Measurements from ENCODE around the gene LCN2.

The LCN2 gene

GRCh38 chr9:128121924-128122808, 27.1 kb upstream of the LCN2 start:
- TF ChIP-seq SP1 (IDR thresholded peaks at IDR 0.05), result no peak
- TF ChIP-seq FOXK2 (IDR thresholded peaks at IDR 0.05), result no peak
- TF ChIP-seq HDGF (IDR thresholded peaks at IDR 0.05; ENCODE audit: borderline replicate concordance), result no peak
- no peak for TF ChIP-seq FOXA1 (IDR thresholded peaks at IDR 0.05)
- TF ChIP-seq ELF4 (IDR thresholded peaks at IDR 0.05), result no peak
- no peak for TF ChIP-seq FOXM1 (IDR thresholded peaks at IDR 0.05; ENCODE audit: borderline replicate concordance)
- TF ChIP-seq PKNOX1 (IDR thresholded peaks at IDR 0.05), result no peak
- TF ChIP-seq L3MBTL2 (conservative IDR thresholded peaks at IDR 0.05), result no peak
- ChIA-PET CTCF (no interaction called here), POLR2A (no interaction called here)
- no peak for DNase-seq (ENCODE audit: extremely low spot score)

GRCh38 chr9:128122809-128123175, 26.5 kb upstream of the LCN2 start:
- TF ChIP-seq LEF1 (IDR thresholded peaks at IDR 0.05; ENCODE audit: borderline replicate concordance) (no peak), FOXM1 (IDR thresholded peaks at IDR 0.05; ENCODE audit: borderline replicate concordance) (no peak), ARNT (IDR thresholded peaks at IDR 0.05) (no peak), SUZ12 (IDR thresholded peaks at IDR 0.05) (no peak), ZNF384 (IDR thresholded peaks at IDR 0.05) (no peak), PKNOX1 (IDR thresholded peaks at IDR 0.05) (no peak), SP1 (IDR thresholded peaks at IDR 0.05) (no peak), L3MBTL2 (conservative IDR thresholded peaks at IDR 0.05) (no peak), BHLHE40 (IDR thresholded peaks at IDR 0.05; ENCODE audit: borderline replicate concordance) (no peak), CTBP1 (IDR thresholded peaks at IDR 0.05; ENCODE audit: borderline replicate concordance) (no peak), FOXA1 (IDR thresholded peaks at IDR 0.05) (no peak), TARDBP (IDR thresholded peaks at IDR 0.05) (no peak), FOXK2 (IDR thresholded peaks at IDR 0.05) (no peak), HDGF (IDR thresholded peaks at IDR 0.05; ENCODE audit: borderline replicate concordance) (no peak), ELF4 (IDR thresholded peaks at IDR 0.05) (no peak), NFRKB (IDR thresholded peaks at IDR 0.05) (no peak)
- ChIA-PET CTCF (no interaction called here), POLR2A (no interaction called here)
- DNase-seq (ENCODE audit: extremely low spot score), result no peak

DNA sequence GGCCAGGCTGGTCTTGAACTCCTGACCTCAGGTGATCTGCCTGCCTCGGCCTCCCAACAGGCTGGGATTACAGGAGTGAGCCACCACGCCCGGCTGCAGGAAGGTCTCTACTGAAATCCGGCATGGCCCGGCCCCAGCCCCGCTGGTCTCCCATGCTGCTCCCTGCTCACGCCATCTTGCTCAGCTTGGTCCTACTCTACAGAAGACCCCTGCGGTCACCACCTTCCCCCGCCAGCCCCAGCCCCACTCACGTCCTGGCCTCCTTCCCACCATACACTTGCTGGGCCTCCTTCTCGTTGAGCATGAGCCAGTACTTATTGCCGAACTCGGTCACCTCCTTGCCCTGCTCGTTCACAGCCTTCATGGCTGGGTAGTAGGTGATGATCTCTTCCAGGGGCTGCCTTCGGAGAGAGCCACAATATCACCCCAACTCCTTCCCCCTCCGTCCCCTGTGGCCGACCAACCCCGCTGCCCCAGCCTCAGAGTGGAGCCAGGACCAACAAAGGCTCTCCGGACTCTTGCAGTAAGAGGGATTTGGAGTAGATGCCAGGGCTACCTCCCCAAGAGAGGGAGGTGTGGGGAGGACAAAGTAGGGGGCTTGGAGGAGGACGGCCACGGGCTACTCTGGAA, 25.7 kb upstream of the LCN2 start:
- no peak for DNase-seq (ENCODE audit: extremely low spot score)
- ChIA-PET CTCF (interaction anchor here (1.2 kb wide), 1 partner anchor 13 kb away, joined by 4 read pairs; no protein-coding TSS in a partner anchor), POLR2A (no interaction called here)
- no peak for TF ChIP-seq CTBP1 (IDR thresholded peaks at IDR 0.05; ENCODE audit: borderline replicate concordance)

DNA sequence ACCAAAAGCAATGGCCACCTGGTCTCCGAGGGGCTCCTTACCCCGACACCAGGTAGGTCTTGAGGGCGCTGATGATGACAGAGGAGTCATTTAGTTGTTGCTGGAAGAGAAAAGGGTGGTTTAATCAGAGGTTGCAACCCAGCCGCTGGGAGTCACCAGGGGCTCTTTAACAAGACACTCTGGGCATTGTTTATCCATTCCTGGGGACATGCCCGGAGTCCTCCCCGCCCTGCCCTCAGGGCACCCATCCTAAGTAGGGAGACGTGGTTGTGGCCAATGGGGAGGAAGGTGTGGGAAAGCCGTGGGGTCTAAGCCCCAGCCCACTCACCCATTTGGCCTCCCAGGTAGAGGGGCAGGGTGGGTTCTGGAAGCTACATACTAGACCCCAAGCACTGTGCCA, 24.8 kb upstream of the LCN2 start:
- TF ChIP-seq NFRKB (IDR thresholded peaks at IDR 0.05), result no peak
- 0 out of 2 replicates have a peak, but pooled peaks have one; percentile 7 for TF ChIP-seq HDGF (IDR thresholded peaks at IDR 0.05; ENCODE audit: borderline replicate concordance)
- CTCF ChIA-PET, result interaction anchor here (0.6 to 1.5 kb wide), 12 partner anchors 8 to 185 kb away, joined by 3 to 9 read pairs (median 3); no protein-coding TSS in a partner anchor
- no peak for DNase-seq (ENCODE audit: extremely low spot score)
- POLR2A ChIA-PET, result interaction anchor here (1.1 to 2.2 kb wide), 2 partner anchors 35 to 58 kb away, joined by 3 to 10 read pairs; partner anchors contain the start of gene NAIF1

DNA sequence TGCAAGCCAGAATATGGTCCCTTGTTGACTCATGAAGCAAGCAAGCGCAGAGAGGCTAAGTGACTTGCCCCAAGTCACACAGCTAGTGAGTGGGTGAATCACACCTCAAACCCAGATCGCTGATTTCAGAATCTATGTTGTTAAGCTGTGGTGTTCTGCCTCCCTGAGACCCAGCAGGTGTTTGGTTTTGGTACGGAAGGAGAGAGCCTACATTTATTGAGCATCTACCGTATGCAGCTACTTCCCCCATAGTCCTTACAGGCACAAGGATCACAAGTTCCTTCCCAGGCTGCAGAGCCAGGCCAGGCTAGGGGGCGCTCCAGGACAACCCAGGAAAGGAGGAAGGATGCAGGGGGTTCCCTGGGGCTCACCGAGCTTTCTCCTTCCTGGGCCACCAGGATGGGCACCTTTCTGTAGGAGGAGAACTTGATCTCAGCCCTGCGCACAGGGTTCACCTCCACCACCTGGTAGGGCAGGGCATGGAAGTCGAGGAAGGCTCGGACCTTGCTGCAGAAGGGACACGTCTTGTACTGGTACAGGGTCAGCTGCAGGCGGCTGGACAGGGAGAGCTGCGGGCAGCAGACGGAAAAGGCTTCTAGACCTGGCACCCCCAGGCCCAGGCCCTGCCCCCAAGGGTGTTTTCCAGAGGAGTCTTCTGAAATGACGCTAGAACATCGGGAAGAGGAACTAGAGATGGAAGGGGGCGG, 24.2 kb upstream of the LCN2 start:
- ChIA-PET POLR2A (interaction anchor here (1.1 to 2.2 kb wide), 2 partner anchors 34 to 58 kb away, joined by 3 to 10 read pairs; partner anchors contain the start of gene NAIF1), CTCF (interaction anchor here (0.6 to 1.7 kb wide), 15 partner anchors 7 to 185 kb away, joined by 3 to 11 read pairs (median 3); no protein-coding TSS in a partner anchor)
- no peak for TF ChIP-seq ELF4 (IDR thresholded peaks at IDR 0.05)
- TF ChIP-seq PKNOX1 (IDR thresholded peaks at IDR 0.05), result no peak
- TF ChIP-seq L3MBTL2 (conservative IDR thresholded peaks at IDR 0.05), result no peak
- TF ChIP-seq NFRKB (IDR thresholded peaks at IDR 0.05), result no peak
- no peak for TF ChIP-seq SUZ12 (IDR thresholded peaks at IDR 0.05)
- no peak for TF ChIP-seq CTBP1 (IDR thresholded peaks at IDR 0.05; ENCODE audit: borderline replicate concordance)
- TF ChIP-seq LEF1 (IDR thresholded peaks at IDR 0.05; ENCODE audit: borderline replicate concordance), result no peak
- TF ChIP-seq BHLHE40 (IDR thresholded peaks at IDR 0.05; ENCODE audit: borderline replicate concordance), result no peak
- no peak for TF ChIP-seq SP1 (IDR thresholded peaks at IDR 0.05)
- TF ChIP-seq TARDBP (IDR thresholded peaks at IDR 0.05), result no peak
- TF ChIP-seq ZNF384 (IDR thresholded peaks at IDR 0.05), result no peak
- no peak for TF ChIP-seq HDGF (IDR thresholded peaks at IDR 0.05; ENCODE audit: borderline replicate concordance)
- no peak for TF ChIP-seq FOXM1 (IDR thresholded peaks at IDR 0.05; ENCODE audit: borderline replicate concordance)
- TF ChIP-seq FOXK2 (IDR thresholded peaks at IDR 0.05), result no peak
- peak; percentile 55 for DNase-seq (ENCODE audit: extremely low spot score)

All from HEK293T (cell line).